SK-N-SH (cell line): ENCODE results near the gene SCD5.

Source experiments
- CHD2 ChIP-seq: fragments of 150-350 bp; IDR thresholded peaks from 2 replicates; pipeline ENCODE4 v1.6.1; 2018; ENCODE audit warnings: low read length; ENCODE audit not compliant: partially characterized antibody
- CTCF ChIP-seq: fragments of 200-600 bp; sonication (generic); IDR thresholded peaks from 2 replicates; pipeline ENCODE4 v1.6.1; 2017; ENCODE audit warnings: antibody characterized with exemption, mild to moderate bottlenecking, moderate library complexity
- EP300 ChIP-seq, 2 experiments: IDR thresholded peaks; 2 replicates each; pipeline versions ENCODE4 v1.4.0 to v1.6.1; 2012; ENCODE audit warnings: borderline replicate concordance in 1 of 2, low read depth in 1 of 2, low read length in 1 of 2
- FOXJ3 ChIP-seq: sonication (generic); formaldehyde crosslinking; IDR thresholded peaks from 2 replicates; pipeline ENCODE4 v1.5.1; 2020; ENCODE audit warnings: mild to moderate bottlenecking, missing genetic modification reagents
- JUND ChIP-seq: IDR thresholded peaks from 2 replicates; pipeline ENCODE4 v1.4.0; 2012
- NFIC ChIP-seq: IDR thresholded peaks from 2 replicates; pipeline ENCODE4 v1.4.0; 2012; ENCODE audit warnings: borderline replicate concordance
- NRF1 ChIP-seq: IDR thresholded peaks from 2 replicates; pipeline ENCODE4 v1.6.1; 2012; ENCODE audit warnings: low read depth, mild to moderate bottlenecking, low read length
- SIN3A ChIP-seq: IDR thresholded peaks from 2 replicates; pipeline ENCODE4 v1.6.1; 2012; ENCODE audit warnings: low read depth, mild to moderate bottlenecking, low read length, moderate library complexity, borderline replicate concordance
- SMC3 ChIP-seq: IDR thresholded peaks from 2 replicates; pipeline ENCODE4 v1.6.1; 2012; ENCODE audit warnings: low read depth, low read length, improper control_type of control experiment
- TAF1 ChIP-seq: IDR thresholded peaks from 2 replicates; pipeline ENCODE4 v1.6.1; 2012; ENCODE audit warnings: low read depth, mild to moderate bottlenecking, low read length, moderate library complexity, borderline replicate concordance
- YY1 ChIP-seq: IDR thresholded peaks from 2 replicates; pipeline ENCODE4 v1.4.0; 2012; ENCODE audit warnings: low read depth, mild to moderate bottlenecking
- ZBTB33 ChIP-seq: IDR thresholded peaks from 2 replicates; pipeline ENCODE4 v1.4.0; 2012; ENCODE audit warnings: low read depth, borderline replicate concordance
- TF ChIP-seq, protein P1 (sequence below): fragments of 150-350 bp; IDR thresholded peaks from 2 replicates; pipeline ENCODE4 v1.6.1; 2016; ENCODE audit warnings: mild to moderate bottlenecking, low read depth, low read length
- TF ChIP-seq, protein P2 (sequence below): IDR thresholded peaks from 2 replicates; pipeline ENCODE4 v1.6.1; 2012; ENCODE audit warnings: mild to moderate bottlenecking, low read depth, low read length, moderate library complexity

DNA sequence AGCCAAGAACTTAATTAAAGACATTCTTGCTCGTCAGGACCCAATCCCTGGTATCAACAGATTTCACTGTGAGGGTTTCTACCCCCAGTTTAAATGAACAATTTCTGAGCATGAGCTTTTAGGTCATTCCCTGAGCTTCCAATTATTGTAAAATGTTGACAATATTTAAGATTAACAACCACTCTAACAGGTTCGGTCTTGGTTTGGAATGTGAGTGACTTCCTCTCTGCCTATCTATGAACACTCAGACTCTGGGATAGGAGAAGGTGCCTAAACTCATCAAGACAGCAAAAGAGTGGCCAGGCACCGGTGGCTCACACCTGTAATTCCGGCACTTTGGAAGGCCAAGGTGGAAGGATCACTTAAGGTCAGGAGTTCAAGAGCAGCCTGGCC is 153.9 kb downstream of the SCD5 start:
- TF ChIP-seq SIN3A: no peak
- TF ChIP-seq TAF1: no peak
- TF ChIP-seq, protein P1, sequence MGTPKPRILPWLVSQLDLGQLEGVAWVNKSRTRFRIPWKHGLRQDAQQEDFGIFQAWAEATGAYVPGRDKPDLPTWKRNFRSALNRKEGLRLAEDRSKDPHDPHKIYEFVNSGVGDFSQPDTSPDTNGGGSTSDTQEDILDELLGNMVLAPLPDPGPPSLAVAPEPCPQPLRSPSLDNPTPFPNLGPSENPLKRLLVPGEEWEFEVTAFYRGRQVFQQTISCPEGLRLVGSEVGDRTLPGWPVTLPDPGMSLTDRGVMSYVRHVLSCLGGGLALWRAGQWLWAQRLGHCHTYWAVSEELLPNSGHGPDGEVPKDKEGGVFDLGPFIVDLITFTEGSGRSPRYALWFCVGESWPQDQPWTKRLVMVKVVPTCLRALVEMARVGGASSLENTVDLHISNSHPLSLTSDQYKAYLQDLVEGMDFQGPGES: no peak
- TF ChIP-seq CTCF: no peak
- TF ChIP-seq NFIC: no peak
- no peak for TF ChIP-seq NRF1
- no peak for TF ChIP-seq EP300 (IDR thresholded peaks at IDR 0.05; ENCODE audit: borderline replicate concordance in 1 of 2, low read depth in 1 of 2, low read length in 1 of 2)
- no peak for TF ChIP-seq CHD2
- TF ChIP-seq YY1: no peak
- no peak for TF ChIP-seq FOXJ3 (CRISPR knock-in tag)
- TF ChIP-seq, protein P2, sequence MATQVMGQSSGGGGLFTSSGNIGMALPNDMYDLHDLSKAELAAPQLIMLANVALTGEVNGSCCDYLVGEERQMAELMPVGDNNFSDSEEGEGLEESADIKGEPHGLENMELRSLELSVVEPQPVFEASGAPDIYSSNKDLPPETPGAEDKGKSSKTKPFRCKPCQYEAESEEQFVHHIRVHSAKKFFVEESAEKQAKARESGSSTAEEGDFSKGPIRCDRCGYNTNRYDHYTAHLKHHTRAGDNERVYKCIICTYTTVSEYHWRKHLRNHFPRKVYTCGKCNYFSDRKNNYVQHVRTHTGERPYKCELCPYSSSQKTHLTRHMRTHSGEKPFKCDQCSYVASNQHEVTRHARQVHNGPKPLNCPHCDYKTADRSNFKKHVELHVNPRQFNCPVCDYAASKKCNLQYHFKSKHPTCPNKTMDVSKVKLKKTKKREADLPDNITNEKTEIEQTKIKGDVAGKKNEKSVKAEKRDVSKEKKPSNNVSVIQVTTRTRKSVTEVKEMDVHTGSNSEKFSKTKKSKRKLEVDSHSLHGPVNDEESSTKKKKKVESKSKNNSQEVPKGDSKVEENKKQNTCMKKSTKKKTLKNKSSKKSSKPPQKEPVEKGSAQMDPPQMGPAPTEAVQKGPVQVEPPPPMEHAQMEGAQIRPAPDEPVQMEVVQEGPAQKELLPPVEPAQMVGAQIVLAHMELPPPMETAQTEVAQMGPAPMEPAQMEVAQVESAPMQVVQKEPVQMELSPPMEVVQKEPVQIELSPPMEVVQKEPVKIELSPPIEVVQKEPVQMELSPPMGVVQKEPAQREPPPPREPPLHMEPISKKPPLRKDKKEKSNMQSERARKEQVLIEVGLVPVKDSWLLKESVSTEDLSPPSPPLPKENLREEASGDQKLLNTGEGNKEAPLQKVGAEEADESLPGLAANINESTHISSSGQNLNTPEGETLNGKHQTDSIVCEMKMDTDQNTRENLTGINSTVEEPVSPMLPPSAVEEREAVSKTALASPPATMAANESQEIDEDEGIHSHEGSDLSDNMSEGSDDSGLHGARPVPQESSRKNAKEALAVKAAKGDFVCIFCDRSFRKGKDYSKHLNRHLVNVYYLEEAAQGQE: no peak
- no peak for TF ChIP-seq SMC3
- TF ChIP-seq ZBTB33: no peak
- no peak for TF ChIP-seq JUND
